AG04450 (cell line): Measurements from ENCODE around the gene IMMP2L. TPM values are rescaled to one million over a fixed set of nuclear protein-coding genes. Genes with fewer than 3 reads are reported as not detected.
"Not testable (repeated sequence)": the region's sequence is repeated elsewhere in the genome, so short reads cannot be mapped to it uniquely, and the experiment has no call there.

Experiments used
- CTCF ChIA-PET: fragments of 300-600, 350-600 bp; formaldehyde crosslinking; extraction: SDS; loops from one replicate; lab custom pipeline; 2022; ENCODE audit warnings: antibody characterized with exemption, inconsistent platforms; lab: Charles Lee
- POLR2A ChIA-PET: fragments of 350-600 bp; formaldehyde crosslinking; extraction: SDS; loops from one replicate; lab custom pipeline; 2021; ENCODE audit warnings: antibody characterized with exemption, inconsistent platforms; lab: Yijun Ruan, JAX
- DNase-seq: peaks from one replicate; pipeline ENCODE4 v3.0.0-alpha.2; 2011; ENCODE audit warnings: low read depth, low spot score
- H3K27ac ChIP-seq: one replicate; pipeline ENCODE4 v1.5.1; 2012; ENCODE audit warnings: low read depth, low read length, control low read depth
- H3K27me3 ChIP-seq: one replicate; pipeline ENCODE4 v1.6.0; 2012; ENCODE audit warnings: low read length; ENCODE audit not compliant: control insufficient read depth, insufficient read depth
- H3K4me3 ChIP-seq: 2 replicates; pipeline ENCODE4 v1.5.1; 2011; ENCODE audit warnings: mild to moderate bottlenecking, low read depth, low read length, control low read depth
- H3K9me3 ChIP-seq: 2 replicates; pipeline ENCODE4 v1.5.1; 2012; ENCODE audit warnings: low read length; ENCODE audit not compliant: control insufficient read depth, insufficient read depth
- polyA plus RNA-seq: library from polyadenylated mRNA; depleted of rRNA; stranded (reverse); fragments of >200 nt; gene quantifications from 2 replicates; pipeline ENCODE4 v1.2.3, GENCODE V29; 2011
- TF ChIP-seq, protein P1 (sequence below): IDR thresholded peaks from 2 replicates; pipeline ENCODE4 v1.5.1; 2011; ENCODE audit warnings: low read depth, low read length, control low read depth, inconsistent platforms

Gene IMMP2L
- polyA plus RNA-seq, 1 experiment: 8.0 TPM

DNA sequence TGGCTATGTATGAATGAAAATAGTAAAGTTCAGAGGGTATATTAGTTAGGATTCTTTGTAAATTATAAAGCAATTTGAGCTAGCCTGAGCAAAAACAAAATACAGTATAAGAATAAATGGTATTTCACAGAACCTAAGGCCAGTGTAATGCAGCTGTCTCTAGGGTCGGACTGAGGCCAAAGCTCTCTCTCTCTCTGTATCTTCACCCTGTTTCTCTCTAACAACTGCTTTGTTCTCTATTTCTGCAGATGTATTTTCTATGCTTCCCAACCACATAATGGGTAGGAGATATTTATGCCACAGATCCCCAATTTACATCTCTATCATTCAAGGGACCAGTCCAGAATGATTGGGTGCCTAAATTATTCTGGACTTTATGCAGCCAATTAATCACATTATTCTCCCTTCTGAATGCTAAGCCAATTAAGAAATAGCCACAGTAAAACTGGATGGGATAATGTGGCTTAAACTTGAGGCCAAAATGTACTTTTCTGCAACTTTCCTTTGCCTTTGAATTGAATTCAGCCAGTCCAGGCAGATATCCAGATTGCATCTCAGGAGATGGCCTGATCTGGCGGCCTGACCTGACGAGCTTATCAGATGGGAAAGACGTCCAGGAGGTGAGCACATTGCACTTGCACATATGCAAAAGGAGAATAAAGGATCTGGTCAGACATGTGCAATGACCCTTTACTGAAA is 24.6 kb upstream of the IMMP2L start:
- POLR2A ChIA-PET: no interaction called here
- no peak overlapping the region for H3K4me3 ChIP-seq
- peaks cover 5% of the 10 kb centered on the region for H3K27me3 ChIP-seq
- CTCF ChIA-PET: no interaction called here
- TF ChIP-seq, protein P1, sequence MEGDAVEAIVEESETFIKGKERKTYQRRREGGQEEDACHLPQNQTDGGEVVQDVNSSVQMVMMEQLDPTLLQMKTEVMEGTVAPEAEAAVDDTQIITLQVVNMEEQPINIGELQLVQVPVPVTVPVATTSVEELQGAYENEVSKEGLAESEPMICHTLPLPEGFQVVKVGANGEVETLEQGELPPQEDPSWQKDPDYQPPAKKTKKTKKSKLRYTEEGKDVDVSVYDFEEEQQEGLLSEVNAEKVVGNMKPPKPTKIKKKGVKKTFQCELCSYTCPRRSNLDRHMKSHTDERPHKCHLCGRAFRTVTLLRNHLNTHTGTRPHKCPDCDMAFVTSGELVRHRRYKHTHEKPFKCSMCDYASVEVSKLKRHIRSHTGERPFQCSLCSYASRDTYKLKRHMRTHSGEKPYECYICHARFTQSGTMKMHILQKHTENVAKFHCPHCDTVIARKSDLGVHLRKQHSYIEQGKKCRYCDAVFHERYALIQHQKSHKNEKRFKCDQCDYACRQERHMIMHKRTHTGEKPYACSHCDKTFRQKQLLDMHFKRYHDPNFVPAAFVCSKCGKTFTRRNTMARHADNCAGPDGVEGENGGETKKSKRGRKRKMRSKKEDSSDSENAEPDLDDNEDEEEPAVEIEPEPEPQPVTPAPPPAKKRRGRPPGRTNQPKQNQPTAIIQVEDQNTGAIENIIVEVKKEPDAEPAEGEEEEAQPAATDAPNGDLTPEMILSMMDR: no peak
- DNase-seq: no peak
- no peak overlapping the region for H3K27ac ChIP-seq
- no peaks in the 10 kb centered on the region; the same call in 1 of the 2 replicates for H3K9me3 ChIP-seq

DNA sequence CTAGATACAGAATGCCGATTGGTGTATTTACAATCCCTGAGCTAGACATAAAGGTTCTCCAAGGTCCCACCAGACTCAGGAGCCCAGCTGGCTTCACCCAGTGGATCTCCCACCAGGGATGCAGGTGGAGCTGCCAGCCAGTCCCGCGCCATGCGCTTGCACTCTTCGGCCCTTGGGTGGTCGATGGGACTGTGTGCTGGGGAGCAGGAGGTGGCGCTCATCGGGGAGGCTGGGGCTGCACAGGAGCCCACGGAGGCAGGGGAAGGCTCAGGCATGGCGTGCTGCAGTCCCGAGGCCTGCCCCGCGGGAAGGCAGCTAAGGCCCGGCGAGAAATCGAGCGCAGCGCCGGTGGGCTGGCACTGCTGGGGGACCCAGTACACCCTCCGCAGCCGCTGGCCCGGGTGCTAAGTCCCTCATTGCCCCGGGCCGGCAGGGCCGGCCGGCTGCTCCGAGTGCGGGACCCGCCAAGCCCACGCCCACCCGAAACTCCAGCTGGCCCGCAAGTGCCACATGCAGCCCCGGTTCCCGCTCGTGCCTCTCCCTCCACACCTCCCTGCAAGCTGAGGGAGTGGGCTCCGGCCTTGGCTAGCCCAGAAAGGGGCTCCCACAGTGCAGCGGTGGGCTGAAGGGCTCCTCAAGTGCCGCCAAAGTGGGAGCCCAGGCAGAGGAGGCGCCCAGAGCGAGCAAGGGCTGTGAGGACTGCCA is 19.6 kb upstream of the IMMP2L start:
- H3K27me3 ChIP-seq, CTCF ChIA-PET, POLR2A ChIA-PET, H3K4me3 ChIP-seq, DNase-seq, H3K27ac ChIP-seq, H3K9me3 ChIP-seq: not testable (repeated sequence)

DNA sequence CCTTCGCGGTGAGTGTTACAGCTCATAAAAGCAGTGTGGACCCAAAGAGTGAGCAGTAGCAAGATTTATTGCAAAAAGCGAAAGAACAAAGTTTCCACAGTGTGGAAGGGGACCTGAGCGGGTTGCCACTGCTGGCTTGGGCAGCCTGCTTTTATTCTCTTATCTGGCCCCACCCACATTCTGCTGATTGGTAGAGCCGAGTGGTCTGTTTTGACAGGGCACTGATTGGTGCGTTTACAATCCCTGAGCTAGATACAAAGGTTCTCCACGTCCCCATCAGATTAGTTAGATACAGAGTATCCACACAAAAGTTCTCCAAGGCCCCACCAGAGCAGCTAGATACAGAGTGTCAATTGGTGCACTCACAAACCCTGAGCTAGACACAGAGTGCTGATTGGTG is 18.9 kb upstream of the IMMP2L start:
- DNase-seq, H3K9me3 ChIP-seq, H3K4me3 ChIP-seq, CTCF ChIA-PET, H3K27me3 ChIP-seq, H3K27ac ChIP-seq, POLR2A ChIA-PET: not testable (repeated sequence)

DNA sequence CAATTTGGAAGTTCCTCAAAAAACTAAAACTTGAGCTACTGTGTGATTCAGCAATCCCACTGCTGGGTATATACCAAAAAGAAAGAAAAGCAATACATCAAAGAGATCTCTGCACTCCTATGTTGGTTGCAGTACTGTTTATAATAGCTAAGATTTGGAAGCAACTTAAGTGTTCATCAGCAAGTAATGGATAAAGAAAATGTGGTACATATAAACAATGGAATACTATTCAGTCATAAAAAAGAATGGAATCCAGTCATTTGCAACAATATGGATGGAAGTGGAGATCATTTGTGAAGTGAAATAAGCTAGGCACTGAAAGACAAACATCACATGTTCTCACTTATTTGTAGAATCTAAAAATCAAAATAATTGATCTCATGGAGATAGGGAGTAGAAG is 16.5 kb upstream of the IMMP2L start:
- H3K4me3 ChIP-seq: no peak overlapping the region
- no peak overlapping the region for H3K27ac ChIP-seq
- TF ChIP-seq, protein P1: no peak
- POLR2A ChIA-PET: no interaction called here
- H3K9me3 ChIP-seq: no peaks in the 10 kb centered on the region; the same call in 1 of the 2 replicates
- DNase-seq: no peak
- H3K27me3 ChIP-seq: no peaks in the 10 kb centered on the region
- CTCF ChIA-PET: no interaction called here

DNA sequence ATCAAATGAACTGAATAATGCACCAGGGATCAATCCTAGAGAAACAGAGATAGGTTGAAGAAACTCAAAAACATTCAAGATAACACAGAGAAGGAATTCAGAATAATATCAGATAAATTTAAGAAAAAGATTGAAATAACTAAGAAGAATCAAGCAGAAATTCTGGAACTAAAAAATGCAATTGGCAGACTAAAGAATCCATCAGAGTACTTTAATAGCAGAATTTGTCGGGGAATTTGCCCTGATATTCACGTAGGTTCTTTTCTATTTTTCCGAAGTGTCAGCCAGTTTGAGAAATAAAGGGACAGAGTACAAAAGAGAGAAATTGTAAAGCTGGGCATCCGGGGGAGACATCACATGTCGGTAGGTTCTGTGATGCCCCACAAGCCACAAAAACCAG is 9.4 kb upstream of the IMMP2L start:
- ChIA-PET CTCF (no interaction called here), POLR2A (no interaction called here)
- Histone ChIP-seq H3K4me3 (no peak overlapping the region), H3K27me3 (no peaks in the 10 kb centered on the region), H3K27ac (no peak overlapping the region), H3K9me3 (no peaks in the 10 kb centered on the region)
- no peak for DNase-seq
- TF ChIP-seq, protein P1: no peak

DNA sequence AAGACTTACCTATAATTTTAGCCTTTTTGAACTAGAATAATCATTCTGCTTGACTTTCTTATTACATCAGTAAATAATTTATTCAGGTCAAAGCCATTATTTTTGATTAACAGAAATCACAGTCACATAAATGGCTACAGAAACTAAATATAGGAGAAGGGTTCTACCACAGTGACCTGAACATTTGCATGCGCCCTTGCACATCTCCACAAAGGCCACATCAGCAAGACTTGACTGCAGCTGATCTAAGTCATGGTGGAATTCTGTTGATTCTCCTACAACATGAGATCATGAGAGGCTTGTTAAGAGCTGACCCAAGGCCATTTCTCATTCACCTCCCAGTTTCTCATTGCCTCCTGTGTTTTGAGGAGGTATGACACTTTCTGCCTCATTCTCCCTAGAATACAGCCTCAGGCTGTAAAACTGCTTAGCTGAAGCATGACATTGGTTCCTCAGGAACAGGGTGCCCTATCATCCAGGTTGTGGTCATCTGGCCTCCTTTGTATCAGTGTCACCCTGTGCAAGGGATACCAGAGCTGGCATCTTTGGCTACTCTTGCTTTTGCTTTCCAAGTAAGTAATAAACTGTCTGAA is 6.7 kb upstream of the IMMP2L start:
- Histone ChIP-seq H3K27me3 (no peaks in the 10 kb centered on the region), H3K4me3 (no peak overlapping the region), H3K27ac (no peak overlapping the region), H3K9me3 (no peaks in the 10 kb centered on the region)
- ChIA-PET CTCF (no interaction called here), POLR2A (no interaction called here)
- DNase-seq: no peak
- TF ChIP-seq, protein P1: no peak
